Caco-2 (cell line): ENCODE results near the gene CRTC1. TPM values are rescaled to one million over a fixed set of nuclear protein-coding genes. Genes with fewer than 3 reads are reported as not detected.

Experiments
- BruUV-seq: library from RNA; stranded (reverse); fragments of 400-500 nt; replicated peaks from 2 replicates; lab custom pipeline; 2021; lab: Mats Ljungman, UMichigan
- CTCF ChIA-PET: fragments of 300-600 bp; sonication (Branson Sonifier 250); formaldehyde crosslinking; loops from one replicate; lab custom pipeline; 2022; ENCODE audit warnings: antibody characterized with exemption; lab: Charles Lee
- POLR2A ChIA-PET: fragments of 300-600 bp; sonication (Branson Sonifier 250); formaldehyde crosslinking; loops from one replicate; lab custom pipeline; 2022; ENCODE audit warnings: antibody characterized with exemption; lab: Charles Lee
- DNase-seq, 2 experiments: peaks; one replicate each; pipeline versions ENCODE4 v3.0.0 to v3.0.0-alpha.2; 2020 to 2022
- H3K27me3 ChIP-seq: replicated peaks from 2 replicates; pipeline ENCODE4 v1.6.0; 2011; ENCODE audit warnings: low read length; ENCODE audit not compliant: control insufficient read depth, insufficient read depth
- H3K36me3 ChIP-seq: 2 replicates; pipeline ENCODE4 v1.5.1; 2011; ENCODE audit warnings: low read length; ENCODE audit not compliant: control insufficient read depth, insufficient read depth
- H3K4me1 ChIP-seq: fragments of 250-450 bp; sonication (Bioruptor Pico); 2 replicates; pipeline ENCODE4 v1.5.1; 2020; ENCODE audit warnings: mild to moderate bottlenecking
- H3K4me3 ChIP-seq: 2 replicates; pipeline ENCODE4 v1.5.1; 2011; ENCODE audit warnings: low read depth, mild to moderate bottlenecking, control low read depth, low read length
- H3K9me3 ChIP-seq: fragments of 250-450 bp; sonication (Bioruptor Pico); 2 replicates; pipeline ENCODE4 v1.5.1; 2020; ENCODE audit warnings: mild to moderate bottlenecking, moderate library complexity
- H3K27ac Mint-ChIP-seq: one replicate; pipeline ENCODE4 v1.8.0; 2022; ENCODE audit warnings: mixed read lengths; ENCODE audit not compliant: unreplicated experiment
- H3K27me3 Mint-ChIP-seq: one replicate; pipeline ENCODE4 v1.8.0; 2022; ENCODE audit warnings: mixed read lengths; ENCODE audit not compliant: insufficient read depth, unreplicated experiment
- H3K36me3 Mint-ChIP-seq: one replicate; pipeline ENCODE4 v1.8.0; 2022; ENCODE audit warnings: mild to moderate bottlenecking, mixed read lengths; ENCODE audit not compliant: insufficient read depth, unreplicated experiment
- H3K4me1 Mint-ChIP-seq: one replicate; pipeline ENCODE4 v1.8.0; 2022; ENCODE audit warnings: low read depth, mixed read lengths; ENCODE audit not compliant: unreplicated experiment
- H3K4me3 Mint-ChIP-seq: one replicate; pipeline ENCODE4 v1.8.0; 2022; ENCODE audit warnings: mild to moderate bottlenecking, moderate library complexity, mixed read lengths; ENCODE audit not compliant: unreplicated experiment
- H3K9me3 Mint-ChIP-seq: one replicate; pipeline ENCODE4 v1.8.0; 2022; ENCODE audit warnings: mixed read lengths; ENCODE audit not compliant: unreplicated experiment
- intact Hi-C: fragments of 100-400 bp; cut with micrococcal nuclease; formaldehyde crosslinking; loops from one replicate; pipeline ENCODE4 v1.10.0; 2022; ENCODE audit not compliant: unreplicated experiment
- total RNA-seq: library from RNA; stranded (reverse); gene quantifications from 2 replicates; pipeline ENCODE4 v1.2.3, GENCODE V29; 2022
- TF ChIP-seq, protein P1 (sequence below), 2 experiments: fragments of 200-600 bp in 1 of 2; IDR thresholded peaks; 1 replicate in 1 of 2; 2 replicates in 1 of 2; pipeline versions ENCODE4 v1.5.1 to v1.8.0; 2011 to 2022; ENCODE audit warnings: antibody characterized with exemption in 1 of 2, control low read depth in 1 of 2, inconsistent platforms in 1 of 2, low read depth in 1 of 2, low read length in 1 of 2, mild to moderate bottlenecking in 1 of 2, moderate library complexity in 1 of 2; ENCODE audit not compliant: insufficient read depth in 1 of 2, severe bottlenecking in 1 of 2, unreplicated experiment in 1 of 2

The CRTC1 gene
- total RNA-seq, 1 experiment from 2014 or later: 13.8 TPM

GRCh38 chr19:18650021-18650390, 33.5 kb upstream of the CRTC1 start:
- no peak for DNase-seq
- Histone ChIP-seq H3K36me3 (no peaks in the 10 kb centered on the region; the same call in 1 of the 2 replicates), H3K4me3 (no peak overlapping the region), H3K4me1 (no peaks in the 10 kb centered on the region), H3K27me3 (no peaks in the 10 kb centered on the region), H3K9me3 (no peaks in the 10 kb centered on the region)
- POLR2A ChIA-PET: no interaction called here
- Mint-ChIP-seq H3K9me3 (peaks cover 6% of the 10 kb centered on the region), H3K27ac (no peak overlapping the region), H3K36me3 (peaks cover 5% of the 10 kb centered on the region), H3K4me3 (no peak overlapping the region), H3K4me1 (no peaks in the 10 kb centered on the region), H3K27me3 (no peaks in the 10 kb centered on the region)
- CTCF ChIA-PET: no interaction called here
- TF ChIP-seq, protein P1, sequence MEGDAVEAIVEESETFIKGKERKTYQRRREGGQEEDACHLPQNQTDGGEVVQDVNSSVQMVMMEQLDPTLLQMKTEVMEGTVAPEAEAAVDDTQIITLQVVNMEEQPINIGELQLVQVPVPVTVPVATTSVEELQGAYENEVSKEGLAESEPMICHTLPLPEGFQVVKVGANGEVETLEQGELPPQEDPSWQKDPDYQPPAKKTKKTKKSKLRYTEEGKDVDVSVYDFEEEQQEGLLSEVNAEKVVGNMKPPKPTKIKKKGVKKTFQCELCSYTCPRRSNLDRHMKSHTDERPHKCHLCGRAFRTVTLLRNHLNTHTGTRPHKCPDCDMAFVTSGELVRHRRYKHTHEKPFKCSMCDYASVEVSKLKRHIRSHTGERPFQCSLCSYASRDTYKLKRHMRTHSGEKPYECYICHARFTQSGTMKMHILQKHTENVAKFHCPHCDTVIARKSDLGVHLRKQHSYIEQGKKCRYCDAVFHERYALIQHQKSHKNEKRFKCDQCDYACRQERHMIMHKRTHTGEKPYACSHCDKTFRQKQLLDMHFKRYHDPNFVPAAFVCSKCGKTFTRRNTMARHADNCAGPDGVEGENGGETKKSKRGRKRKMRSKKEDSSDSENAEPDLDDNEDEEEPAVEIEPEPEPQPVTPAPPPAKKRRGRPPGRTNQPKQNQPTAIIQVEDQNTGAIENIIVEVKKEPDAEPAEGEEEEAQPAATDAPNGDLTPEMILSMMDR (IDR thresholded peaks at IDR 0.05; ENCODE audit: insufficient read depth in 1 of 2, low read depth in 1 of 2, low read length in 1 of 2, severe bottlenecking in 1 of 2, unreplicated experiment in 1 of 2): no peak
- no TSS peak for BruUV-seq
- intact Hi-C loops: no loop called here

DNA sequence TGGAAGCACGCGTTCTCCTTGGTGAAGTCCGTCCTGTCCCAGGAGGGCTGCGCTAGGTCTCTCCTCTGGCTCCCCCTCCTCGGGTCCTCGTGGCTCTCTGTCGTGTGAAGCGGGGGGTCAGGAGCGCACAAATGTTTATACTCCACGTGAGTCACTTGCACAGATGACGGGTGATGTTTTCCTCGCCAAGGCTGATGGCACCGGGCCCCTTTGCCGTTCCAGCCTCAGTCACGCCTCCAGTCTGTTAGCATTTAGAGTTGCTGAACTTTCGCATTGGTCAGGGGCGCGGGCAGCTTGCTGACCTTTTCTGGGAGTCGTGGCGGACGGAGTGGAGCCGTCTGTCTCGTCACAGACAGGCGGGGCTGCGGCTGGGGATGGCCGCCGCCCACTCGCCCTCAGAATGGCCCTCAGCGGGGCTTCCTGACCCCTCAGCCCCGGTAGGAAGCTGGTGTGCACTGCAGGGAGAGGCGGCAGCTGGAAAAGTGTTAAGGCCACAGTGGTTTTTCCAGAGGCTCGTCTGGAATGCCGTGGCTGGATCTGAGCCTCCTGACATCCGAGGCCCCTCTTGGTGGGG, 32.9 kb upstream of the CRTC1 start:
- ChIA-PET POLR2A (no interaction called here), CTCF (no interaction called here)
- Histone ChIP-seq H3K36me3 (no peaks in the 10 kb centered on the region; the same call in 1 of the 2 replicates), H3K4me3 (no peak overlapping the region), H3K27me3 (no peaks in the 10 kb centered on the region), H3K9me3 (no peaks in the 10 kb centered on the region), H3K4me1 (no peaks in the 10 kb centered on the region)
- H3K27me3 Mint-ChIP-seq: no peaks in the 10 kb centered on the region
- peaks cover 6% of the 10 kb centered on the region for H3K9me3 Mint-ChIP-seq
- no peak for DNase-seq
- intact Hi-C loops: no loop called here
- H3K36me3 Mint-ChIP-seq: peaks cover 5% of the 10 kb centered on the region
- BruUV-seq: no TSS peak
- H3K4me3 Mint-ChIP-seq: no peak overlapping the region
- H3K27ac Mint-ChIP-seq: no peak overlapping the region
- no peaks in the 10 kb centered on the region for H3K4me1 Mint-ChIP-seq
- TF ChIP-seq, protein P1 (IDR thresholded peaks at IDR 0.05; ENCODE audit: insufficient read depth in 1 of 2, low read depth in 1 of 2, low read length in 1 of 2, severe bottlenecking in 1 of 2, unreplicated experiment in 1 of 2): no peak

GRCh38 chr19:18651300-18651699, 32.2 kb upstream of the CRTC1 start:
- Histone ChIP-seq H3K9me3 (no peaks in the 10 kb centered on the region), H3K4me3 (no peak overlapping the region), H3K36me3 (no peaks in the 10 kb centered on the region; the same call in 1 of the 2 replicates), H3K4me1 (no peaks in the 10 kb centered on the region), H3K27me3 (no peaks in the 10 kb centered on the region)
- no peak overlapping the region for H3K27ac Mint-ChIP-seq
- peaks cover 6% of the 10 kb centered on the region for H3K9me3 Mint-ChIP-seq
- no peaks in the 10 kb centered on the region for H3K27me3 Mint-ChIP-seq
- H3K4me3 Mint-ChIP-seq: no peak overlapping the region
- H3K4me1 Mint-ChIP-seq: no peaks in the 10 kb centered on the region
- DNase-seq: no peak
- POLR2A ChIA-PET: no interaction called here
- TF ChIP-seq, protein P1 (IDR thresholded peaks at IDR 0.05; ENCODE audit: insufficient read depth in 1 of 2, low read depth in 1 of 2, low read length in 1 of 2, severe bottlenecking in 1 of 2, unreplicated experiment in 1 of 2): no peak
- CTCF ChIA-PET: no interaction called here
- H3K36me3 Mint-ChIP-seq: peaks cover 5% of the 10 kb centered on the region
- intact Hi-C loops: no loop called here
- no TSS peak for BruUV-seq
